GM18861 (cell line): ENCODE measurements around the gene PAQR8.

Experiments
- ATAC-seq: cut with Tn5 transposase; IDR thresholded peaks from one replicate; pipeline ENCODE4 v1.9.1; 2021; ENCODE audit not compliant: unreplicated experiment

Gene PAQR8

GRCh38 chr6:52457096-52457495 is 95.1 kb downstream of the PAQR8 start:
- ATAC-seq: no peak
